Measurements from ENCODE around the gene STT3A.
A peak's percentile ranks its signal among the peaks of the same experiment; 100 is the strongest.
"Not testable (repeated sequence)": the region's sequence is repeated elsewhere in the genome, so short reads cannot be mapped to it uniquely, and the experiment has no call there.

STT3A gene

DNA sequence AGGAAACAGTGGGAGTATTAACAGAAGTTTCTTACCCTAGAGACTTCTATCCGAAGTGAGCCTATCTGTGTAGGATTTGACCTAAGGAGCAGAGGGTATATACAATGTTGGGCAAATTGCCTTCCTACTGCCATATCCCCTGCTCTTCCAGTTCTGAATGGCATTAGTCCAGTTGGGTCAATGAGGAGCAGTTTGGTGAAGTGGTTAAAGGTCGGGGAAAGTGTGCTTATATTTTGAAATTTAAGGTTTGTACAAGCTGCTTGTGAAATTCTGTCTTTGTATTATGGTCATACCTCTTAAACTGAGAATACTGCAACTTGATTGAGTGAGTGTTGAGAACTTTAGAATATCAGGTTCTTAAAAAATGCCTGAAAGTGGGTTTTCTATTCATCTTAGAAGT is 21.7 kb upstream of the STT3A start:
- Mint-ChIP-seq H3K4me3 (no peak overlapping the region), H3K27me3 (no peaks in the 10 kb centered on the region), H3K27ac (no peak overlapping the region), H3K9me3 (no peaks in the 10 kb centered on the region), H3K4me1 (ENCODE audit: low read depth) (peaks cover 14% of the 10 kb centered on the region), H3K36me3 (ENCODE audit: low read depth) (peaks cover 40% of the 10 kb centered on the region)
- intact Hi-C loops (cut with micrococcal nuclease): no loop called here

DNA sequence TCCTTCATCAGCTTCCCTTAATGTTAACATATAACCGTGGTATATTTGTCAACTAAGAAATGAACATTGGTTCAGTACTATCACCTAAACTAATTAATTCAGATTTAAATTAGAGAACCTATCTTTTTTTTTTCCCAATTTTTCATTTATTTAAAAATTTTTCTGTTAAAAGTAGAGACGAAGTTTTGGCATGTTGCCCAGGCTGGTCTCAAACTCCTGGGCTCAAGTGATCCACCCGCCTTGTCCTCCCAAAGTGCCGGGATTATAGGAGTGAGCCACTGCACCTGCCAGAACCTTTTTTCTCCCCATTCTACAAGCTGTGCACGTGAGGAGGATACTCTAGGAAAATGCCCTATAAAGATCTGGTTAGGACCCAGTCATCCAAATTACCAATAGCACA is 19.7 kb upstream of the STT3A start:
- Mint-ChIP-seq H3K4me3 (no peak overlapping the region), H3K27ac (no peak overlapping the region), H3K4me1 (ENCODE audit: low read depth) (peaks cover 14% of the 10 kb centered on the region), H3K27me3 (no peaks in the 10 kb centered on the region), H3K9me3 (no peaks in the 10 kb centered on the region), H3K36me3 (ENCODE audit: low read depth) (peaks cover 56% of the 10 kb centered on the region)
- intact Hi-C loops (cut with micrococcal nuclease): no loop called here

DNA sequence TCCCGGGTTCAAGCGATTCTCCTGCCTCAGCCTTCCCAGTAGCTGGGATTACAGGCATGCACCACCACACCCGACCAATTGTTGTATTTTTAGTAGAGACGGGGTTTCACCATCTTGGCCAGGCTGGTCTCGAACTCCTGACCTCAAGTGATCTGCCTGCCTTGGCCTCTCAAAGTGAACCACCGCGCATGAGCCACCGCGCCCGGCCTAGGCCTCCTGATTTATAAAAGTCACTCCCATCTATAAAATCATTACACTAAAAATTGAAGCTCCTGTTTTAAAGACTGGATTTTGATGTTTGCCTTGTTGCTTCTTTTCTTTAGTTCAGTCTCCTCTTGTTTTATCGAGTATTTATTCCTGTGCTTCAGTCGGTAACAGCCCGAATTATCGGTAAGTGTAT is 15.5 kb upstream of the STT3A start:
- H3K36me3 Mint-ChIP-seq (ENCODE audit: low read depth): peaks cover 94% of the 10 kb centered on the region

DNA sequence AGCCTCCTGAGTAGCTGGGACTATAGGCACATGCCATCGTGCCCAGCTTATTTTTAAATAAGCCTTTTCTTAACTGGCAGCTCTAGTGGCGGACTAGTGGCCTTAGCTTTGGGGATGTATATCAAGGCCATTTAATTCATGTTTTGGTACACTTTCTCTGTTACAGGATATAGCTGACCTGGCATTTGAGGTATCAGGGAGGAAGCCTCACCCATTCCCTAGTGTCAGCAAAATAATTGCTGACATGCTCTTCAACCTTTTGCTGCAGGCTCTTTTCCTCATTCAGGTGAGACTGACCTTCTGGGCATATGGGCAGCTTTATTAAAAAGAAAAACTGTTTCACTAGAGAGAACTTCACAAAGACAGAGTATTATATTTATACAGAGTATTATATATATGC is 13.9 kb upstream of the STT3A start:
- no peak overlapping the region for H3K27ac Mint-ChIP-seq
- H3K4me3 Mint-ChIP-seq: no peak overlapping the region
- H3K27me3 Mint-ChIP-seq: no peaks in the 10 kb centered on the region
- intact Hi-C loops (cut with micrococcal nuclease): no loop called here
- H3K4me1 Mint-ChIP-seq (ENCODE audit: low read depth): no peaks in the 10 kb centered on the region
- no peaks in the 10 kb centered on the region for H3K9me3 Mint-ChIP-seq
- H3K36me3 Mint-ChIP-seq (ENCODE audit: low read depth): peaks cover 92% of the 10 kb centered on the region

More for the DNA sequence above, 15.5 kb upstream of the STT3A start:
- H3K4me1 Mint-ChIP-seq (ENCODE audit: low read depth); H3K27ac Mint-ChIP-seq; H3K4me3 Mint-ChIP-seq; H3K9me3 Mint-ChIP-seq; H3K27me3 Mint-ChIP-seq; intact Hi-C loops (cut with micrococcal nuclease): not testable (repeated sequence)

DNA sequence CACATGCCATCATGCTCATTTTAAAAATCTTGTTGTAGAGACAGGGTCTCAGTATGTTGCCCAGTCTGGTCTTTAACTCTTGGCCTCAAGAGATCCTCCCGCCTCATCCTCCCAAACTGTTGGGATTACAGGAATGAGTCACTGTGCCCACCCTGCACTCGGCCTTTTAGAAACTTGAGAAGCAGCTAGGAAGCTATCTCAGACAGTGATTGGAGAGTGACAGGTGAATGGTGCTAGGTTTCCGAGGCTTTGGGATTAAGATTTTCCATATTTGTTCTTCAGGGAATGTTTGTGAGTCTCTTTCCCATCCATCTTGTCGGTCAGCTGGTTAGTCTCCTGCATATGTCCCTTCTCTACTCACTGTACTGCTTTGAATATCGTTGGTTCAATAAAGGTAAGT is 12.8 kb upstream of the STT3A start:
- H3K4me3 Mint-ChIP-seq: no peak overlapping the region
- H3K9me3 Mint-ChIP-seq: no peaks in the 10 kb centered on the region
- intact Hi-C loops (cut with micrococcal nuclease): no loop called here
- H3K36me3 Mint-ChIP-seq (ENCODE audit: low read depth): peaks cover 92% of the 10 kb centered on the region
- H3K27ac Mint-ChIP-seq: no peak overlapping the region
- H3K4me1 Mint-ChIP-seq (ENCODE audit: low read depth): no peaks in the 10 kb centered on the region
- no peaks in the 10 kb centered on the region for H3K27me3 Mint-ChIP-seq

DNA sequence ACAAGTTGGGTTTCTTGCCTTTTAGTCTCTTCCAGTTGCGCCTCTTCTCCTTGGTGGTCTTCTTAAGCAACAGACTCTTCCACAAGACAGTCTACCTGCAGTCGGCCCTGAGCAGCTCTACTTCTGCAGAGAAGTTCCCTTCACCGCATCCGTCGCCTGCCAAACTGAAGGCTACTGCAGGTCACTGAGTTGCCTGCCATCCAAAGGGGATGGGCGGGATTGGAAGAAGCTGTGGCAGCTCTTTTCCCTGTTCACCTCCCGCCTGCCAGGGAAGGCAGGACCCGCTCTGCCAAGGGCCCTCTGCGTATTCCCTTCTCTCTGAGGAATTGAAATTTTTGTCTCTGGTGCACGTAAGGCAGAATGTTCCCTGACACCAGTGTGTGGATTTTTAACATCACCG is 9.2 kb upstream of the STT3A start:
- Mint-ChIP-seq H3K27ac (no peak overlapping the region), H3K36me3 (ENCODE audit: low read depth) (peaks cover 67% of the 10 kb centered on the region), H3K27me3 (no peaks in the 10 kb centered on the region), H3K9me3 (no peaks in the 10 kb centered on the region), H3K4me1 (ENCODE audit: low read depth) (no peaks in the 10 kb centered on the region), H3K4me3 (no peak overlapping the region)
- intact Hi-C loops (cut with micrococcal nuclease): no loop called here

DNA sequence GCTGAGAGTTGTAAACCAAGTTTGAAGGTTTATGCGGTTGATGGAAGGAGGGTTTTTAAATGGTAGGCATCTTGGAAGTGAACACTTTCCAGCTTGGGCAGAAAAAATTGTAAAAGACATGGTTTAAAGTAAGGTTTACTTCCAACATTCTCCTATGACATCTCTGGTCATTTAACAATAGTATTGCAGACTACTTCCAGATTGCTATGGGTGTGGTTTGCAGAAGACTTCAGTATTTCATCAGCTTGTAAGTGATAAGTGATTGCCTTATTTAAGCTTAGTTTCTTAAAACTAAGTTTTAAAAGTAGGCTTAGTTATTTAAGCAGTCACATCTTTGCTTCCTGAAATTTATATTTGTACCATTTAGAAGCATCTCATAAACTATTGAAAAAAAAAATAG is 7.2 kb upstream of the STT3A start:
- Mint-ChIP-seq H3K9me3 (no peaks in the 10 kb centered on the region), H3K4me1 (ENCODE audit: low read depth) (no peaks in the 10 kb centered on the region), H3K36me3 (ENCODE audit: low read depth) (peaks cover 47% of the 10 kb centered on the region), H3K4me3 (no peak overlapping the region), H3K27ac (peak overlapping the region; percentile 28), H3K27me3 (no peaks in the 10 kb centered on the region)
- intact Hi-C loops (cut with micrococcal nuclease): no loop called here

DNA sequence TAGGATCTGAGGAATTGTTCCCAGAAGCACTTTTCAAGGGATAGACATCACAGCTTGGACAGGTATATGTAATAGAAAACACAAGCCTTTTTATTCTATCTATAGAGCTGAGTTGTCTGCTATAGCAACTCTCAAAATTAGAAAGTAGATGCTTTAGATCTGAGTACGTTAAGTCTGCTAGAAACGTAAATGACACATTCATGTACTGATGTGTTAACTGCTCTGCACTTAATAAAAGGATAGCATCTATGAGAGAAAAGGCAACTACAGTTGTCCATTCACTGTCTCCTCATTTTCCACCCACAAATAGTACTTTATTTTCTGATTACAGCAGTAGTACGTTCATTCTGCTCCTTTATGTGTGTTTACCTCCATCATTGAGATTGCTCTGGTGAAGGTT is 6.0 kb upstream of the STT3A start:
- intact Hi-C loops (cut with micrococcal nuclease): no loop called here
- Mint-ChIP-seq H3K4me1 (ENCODE audit: low read depth) (peaks cover 6% of the 10 kb centered on the region), H3K27ac (no peak overlapping the region), H3K36me3 (ENCODE audit: low read depth) (peaks cover 39% of the 10 kb centered on the region), H3K4me3 (no peak overlapping the region), H3K27me3 (no peaks in the 10 kb centered on the region), H3K9me3 (no peaks in the 10 kb centered on the region)

DNA sequence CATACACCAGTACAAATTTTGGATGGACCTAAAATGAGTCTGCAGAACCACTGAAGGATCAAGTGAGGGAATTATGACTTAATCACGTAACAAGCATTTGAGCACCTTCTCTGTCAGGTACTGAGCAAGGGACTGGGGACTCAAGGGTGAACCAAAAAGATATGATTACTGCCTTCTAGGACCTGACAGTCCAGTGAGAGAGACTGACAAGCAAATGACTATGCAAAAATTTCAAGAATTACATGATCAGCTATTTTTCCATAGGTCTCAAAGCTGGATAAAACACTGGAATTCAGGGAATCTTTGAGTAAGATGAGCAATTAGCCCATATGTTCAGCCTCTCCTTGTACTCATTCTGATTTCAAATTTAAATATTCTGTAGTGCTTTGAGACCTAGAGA is 5.2 kb upstream of the STT3A start:
- H3K36me3 Mint-ChIP-seq (ENCODE audit: low read depth): peaks cover 41% of the 10 kb centered on the region
- H3K27ac Mint-ChIP-seq: no peak overlapping the region
- intact Hi-C loops (cut with micrococcal nuclease): no loop called here
- H3K4me1 Mint-ChIP-seq (ENCODE audit: low read depth): peaks cover 9% of the 10 kb centered on the region
- no peaks in the 10 kb centered on the region for H3K27me3 Mint-ChIP-seq
- no peak overlapping the region for H3K4me3 Mint-ChIP-seq
- H3K9me3 Mint-ChIP-seq: no peaks in the 10 kb centered on the region

DNA sequence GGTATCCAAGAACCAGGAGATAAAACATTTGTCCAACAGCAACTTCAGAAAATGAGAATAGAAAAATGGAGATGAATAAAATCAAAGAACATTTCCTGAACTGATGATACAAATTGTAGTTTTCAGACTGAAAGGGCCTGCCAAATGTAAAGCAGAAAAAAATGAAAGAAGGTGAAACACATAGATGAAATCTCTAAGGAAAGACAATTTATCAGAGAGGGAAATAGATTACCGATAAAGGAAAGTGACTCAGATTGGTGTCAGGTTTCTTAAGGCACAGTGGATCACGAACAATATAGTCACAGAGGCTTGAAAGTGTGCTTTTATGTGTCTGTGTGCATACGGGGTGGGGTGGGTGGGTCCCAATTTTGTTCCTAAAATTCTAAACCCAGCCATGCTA is 4.1 kb upstream of the STT3A start:
- Mint-ChIP-seq H3K4me1 (ENCODE audit: low read depth) (peaks cover 16% of the 10 kb centered on the region), H3K27ac (no peak overlapping the region), H3K36me3 (ENCODE audit: low read depth) (peaks cover 41% of the 10 kb centered on the region), H3K4me3 (no peak overlapping the region), H3K9me3 (no peaks in the 10 kb centered on the region), H3K27me3 (no peaks in the 10 kb centered on the region)
- intact Hi-C loops (cut with micrococcal nuclease): no loop called here

DNA sequence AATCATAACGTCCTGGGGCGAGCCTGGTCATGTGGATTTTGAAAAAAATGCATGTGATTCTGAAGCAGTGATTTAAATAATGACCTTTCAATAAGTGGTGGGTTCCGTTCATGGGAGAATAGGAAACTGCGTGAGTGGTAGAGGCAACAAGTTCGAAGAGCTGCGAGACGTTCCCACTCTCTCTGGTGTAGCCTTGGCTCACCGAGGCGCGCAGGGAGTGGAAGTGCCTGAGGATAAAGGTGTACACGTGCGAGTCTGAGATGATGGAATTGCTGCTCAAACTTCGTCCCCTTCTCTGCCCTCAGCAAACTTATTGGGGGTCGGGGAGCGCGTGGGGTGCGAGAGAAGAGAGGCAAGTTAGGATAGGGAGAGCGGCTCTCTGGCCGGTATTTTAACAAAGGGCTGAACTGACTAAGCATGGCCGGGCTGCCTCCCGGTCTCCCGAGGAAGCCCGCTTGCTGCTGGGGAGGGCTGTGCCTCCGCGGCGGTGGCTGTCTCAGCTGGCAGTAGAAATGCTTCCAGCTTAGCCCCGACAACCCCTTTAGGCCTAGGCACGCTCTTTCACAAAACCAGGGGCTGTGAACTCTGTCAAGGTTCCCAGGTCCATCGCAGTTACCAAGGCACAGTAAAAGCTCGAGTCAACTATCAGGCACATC is 875 bp upstream of the STT3A start:
- peaks cover 43% of the 10 kb centered on the region for H3K4me1 Mint-ChIP-seq (ENCODE audit: low read depth)
- H3K4me3 Mint-ChIP-seq: peak overlapping the region; percentile 95
- H3K36me3 Mint-ChIP-seq (ENCODE audit: low read depth): peaks cover 37% of the 10 kb centered on the region
- H3K9me3 Mint-ChIP-seq: no peaks in the 10 kb centered on the region
- no peaks in the 10 kb centered on the region for H3K27me3 Mint-ChIP-seq
- H3K27ac Mint-ChIP-seq: peak overlapping the region; percentile 99
- intact Hi-C loops (cut with micrococcal nuclease): loop anchor here (1.0 to 10.0 kb wide), 5 partner anchors 22 to 677 kb away; partner anchors contain the start of genes CHEK1, EI24, FAM118B and FOXRED1

DNA sequence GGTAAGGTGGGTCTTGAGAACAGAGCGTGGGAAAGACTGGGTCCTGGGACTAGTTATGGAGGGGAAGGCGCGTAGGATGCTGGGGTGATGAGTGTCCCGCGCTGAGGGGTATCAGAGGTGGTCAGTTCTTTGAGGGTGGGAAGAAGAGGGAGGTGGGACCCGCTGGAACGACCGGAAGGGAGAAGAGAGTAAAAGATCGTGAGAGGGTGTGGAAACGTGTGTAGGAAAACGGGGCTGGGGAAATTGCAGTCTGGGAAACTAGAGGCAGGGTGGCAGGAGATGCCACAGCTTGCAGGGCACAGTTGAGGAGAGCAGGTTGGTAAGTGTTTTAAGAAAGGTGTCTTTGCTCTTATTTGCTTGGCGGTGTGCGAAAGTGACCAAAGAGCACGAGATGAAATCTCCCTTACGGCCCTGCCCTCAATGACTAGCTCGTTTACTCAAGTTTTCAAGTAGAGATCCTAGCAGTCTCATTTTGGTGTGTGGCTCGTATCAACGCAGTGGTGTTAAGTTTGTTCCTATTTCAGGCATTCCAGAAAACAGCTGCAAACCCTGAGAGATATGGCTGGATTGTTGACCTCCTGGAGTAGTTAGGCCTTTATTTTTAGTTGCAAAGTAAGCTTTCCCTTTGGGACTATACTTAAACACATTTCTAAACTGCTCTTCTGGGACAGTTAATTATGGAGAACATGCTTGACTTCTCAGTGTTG is 615 bp downstream of the STT3A start:
- Mint-ChIP-seq H3K4me1 (ENCODE audit: low read depth) (peaks cover 48% of the 10 kb centered on the region), H3K9me3 (no peaks in the 10 kb centered on the region), H3K27ac (peak overlapping the region; percentile 99), H3K27me3 (no peaks in the 10 kb centered on the region), H3K36me3 (ENCODE audit: low read depth) (peaks cover 52% of the 10 kb centered on the region), H3K4me3 (peak overlapping the region; percentile 95)
- intact Hi-C loops (cut with micrococcal nuclease): loop anchor here (2.0 to 10.0 kb wide), 4 partner anchors 34 to 676 kb away; partner anchors contain the start of genes CHEK1, FAM118B, FOXRED1 and RPUSD4

DNA sequence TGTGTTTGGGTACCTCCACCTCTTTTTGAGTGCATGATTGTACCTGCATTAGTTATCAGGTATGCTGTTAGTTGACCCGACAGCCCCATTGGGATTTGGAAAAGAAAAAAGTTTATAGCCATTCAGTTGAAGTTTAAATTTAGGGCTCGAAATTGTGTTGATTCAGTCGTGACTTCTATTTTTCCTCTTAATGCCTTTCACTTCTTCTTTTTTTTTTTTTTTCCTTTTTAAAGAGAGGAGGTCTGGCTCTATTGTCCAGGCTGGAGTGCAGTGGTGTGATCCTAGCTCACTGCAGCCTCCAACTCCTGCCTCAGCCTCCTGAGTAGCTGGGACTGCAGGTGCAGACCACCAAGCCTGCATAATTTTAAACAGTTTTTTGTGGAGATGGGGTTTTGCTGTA is 2.3 kb downstream of the STT3A start:
- intact Hi-C loops (cut with micrococcal nuclease): loop anchor here (5.0 to 10.0 kb wide), 3 partner anchors 32 to 617 kb away; partner anchors contain the start of genes CHEK1, FAM118B and RPUSD4
- Mint-ChIP-seq H3K4me3 (peak overlapping the region; percentile 40), H3K27me3 (no peaks in the 10 kb centered on the region), H3K36me3 (ENCODE audit: low read depth) (peaks cover 67% of the 10 kb centered on the region), H3K4me1 (ENCODE audit: low read depth) (peaks cover 57% of the 10 kb centered on the region), H3K9me3 (no peaks in the 10 kb centered on the region), H3K27ac (peak overlapping the region; percentile 75)

DNA sequence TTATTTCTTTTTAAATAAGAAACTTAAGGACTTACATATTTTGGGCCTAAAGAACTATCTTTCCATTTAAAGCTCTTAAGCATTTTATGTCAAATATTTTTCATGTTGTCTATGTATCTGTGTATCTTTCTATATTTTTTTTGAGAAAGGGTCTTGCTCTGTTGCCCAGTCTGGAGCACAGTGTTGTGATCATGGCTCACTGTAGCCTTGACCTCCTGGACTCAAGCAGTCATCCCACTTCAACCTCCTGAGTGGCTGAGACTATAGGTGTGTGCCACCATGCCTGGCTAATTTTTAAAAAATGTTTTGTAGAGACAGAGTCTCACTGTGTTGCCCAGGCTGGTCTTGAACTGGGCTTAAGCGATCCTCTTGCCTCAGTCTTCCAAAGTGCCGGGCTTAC is 8.0 kb downstream of the STT3A start:
- H3K27me3 Mint-ChIP-seq: no peaks in the 10 kb centered on the region
- H3K9me3 Mint-ChIP-seq: no peaks in the 10 kb centered on the region
- H3K4me1 Mint-ChIP-seq (ENCODE audit: low read depth): peaks cover 23% of the 10 kb centered on the region
- no peak overlapping the region for H3K27ac Mint-ChIP-seq
- intact Hi-C loops (cut with micrococcal nuclease): no loop called here
- peaks cover 95% of the 10 kb centered on the region for H3K36me3 Mint-ChIP-seq (ENCODE audit: low read depth)
- no peak overlapping the region for H3K4me3 Mint-ChIP-seq
